ENCODE data around the gene ARRB1. TPM values are rescaled to one million over a fixed set of nuclear protein-coding genes. Genes with fewer than 3 reads are reported as not detected.

ARRB1 gene
- total and polyA plus RNA-seq, 9 of the 15 experiments (the other 6 are each of a cell fraction or from before 2014, with no cell fraction given), result 6.6 to 45.4 (median 28.5) TPM

GRCh38 chr11:75399344-75400145, 48.1 kb upstream of the ARRB1 start, which contains the start of gene RPS3 (continued):
- TF ChIP-seq NR3C1 (CRISPR knock-in tag; IDR thresholded peaks at IDR 0.05), result no peak
- TF ChIP-seq ZNF507 (tag; conservative IDR thresholded peaks at IDR 0.05), result no peak
- TF ChIP-seq ZFPM2 (CRISPR knock-in tag; IDR thresholded peaks at IDR 0.05), result no peak
- peak; percentile 91 for TF ChIP-seq LCOR (CRISPR knock-in tag; IDR thresholded peaks at IDR 0.05)
- peak; percentile 37; the same call in 1 of the 2 replicates for TF ChIP-seq NFATC3 (IDR thresholded peaks at IDR 0.05)
- TF ChIP-seq BRD4 (IDR thresholded peaks at IDR 0.05), result peak; percentile 99
- TF ChIP-seq IRF2 (CRISPR knock-in tag; IDR thresholded peaks at IDR 0.05), result no peak
- TF ChIP-seq AFF1 (IDR thresholded peaks at IDR 0.05; ENCODE audit: low read depth in 1 of 2, partially characterized antibody in 2 of 2), result peak; percentile 45 to 84
- TF ChIP-seq U2AF2 (optimal IDR thresholded peaks at IDR 0.05; ENCODE audit: low read depth, low read length), result no peak
- TF ChIP-seq WHSC1 (IDR thresholded peaks at IDR 0.05; ENCODE audit: low read length), result no peak
- TF ChIP-seq ZNF121 (CRISPR knock-in tag; conservative IDR thresholded peaks at IDR 0.05), result no peak
- TF ChIP-seq BDP1 (IDR thresholded peaks at IDR 0.05; ENCODE audit: insufficient read depth, insufficient read length), result no peak
- peak; percentile 44; the same call in 1 of the 2 replicates for TF ChIP-seq HDAC2 (IDR thresholded peaks at IDR 0.05)
- peak; percentile 93 to 95 for TF ChIP-seq SIX5 (IDR thresholded peaks at IDR 0.05; ENCODE audit: borderline replicate concordance in 1 of 2, insufficient read depth in 1 of 2, low read depth in 1 of 2, low read length in 2 of 2)
- TF ChIP-seq SREBF1 (IDR thresholded peaks at IDR 0.05; ENCODE audit: borderline replicate concordance, low read depth, low read length), result peak; percentile 71; the same call in 1 of the 2 replicates
- 0 out of 2 replicates have a peak, but pooled peaks have one; percentile 22 for TF ChIP-seq MED1 (CRISPR knock-in tag; IDR thresholded peaks at IDR 0.05; ENCODE audit: borderline replicate concordance)
- TF ChIP-seq ZNF785 (CRISPR knock-in tag; IDR thresholded peaks at IDR 0.05), result no peak
- TF ChIP-seq TAF9B (IDR thresholded peaks at IDR 0.05; ENCODE audit: partially characterized antibody), result peak; percentile 100
- TF ChIP-seq PBX2 (CRISPR knock-in tag; IDR thresholded peaks at IDR 0.05; ENCODE audit: low read depth), result no peak
- TF ChIP-seq PBX2 (tag; conservative IDR thresholded peaks at IDR 0.05; ENCODE audit: low read depth), result no peak
- no peak for TF ChIP-seq ZNF253 (CRISPR knock-in tag; conservative IDR thresholded peaks at IDR 0.05)
- no peak for TF ChIP-seq PURB (CRISPR knock-in tag; IDR thresholded peaks at IDR 0.05; ENCODE audit: low read depth)
- TF ChIP-seq ZNF511 (CRISPR knock-in tag; IDR thresholded peaks at IDR 0.05), result peak; percentile 97
